SW480 (cell line): ENCODE results near the gene MPP2.

Source experiments
- DNase-seq: peaks from one replicate; pipeline ENCODE4 v3.0.0-alpha.2; 2016; ENCODE audit warnings: low spot score

MPP2 gene

GRCh38 chr17:43846221-43846712, 61.1 kb downstream of the MPP2 start:
- peak; percentile 57 for DNase-seq

GRCh38 chr17:43845766-43846165, 61.6 kb downstream of the MPP2 start:
- DNase-seq = no peak

GRCh38 chr17:43844241-43844640, 63.1 kb downstream of the MPP2 start:
- DNase-seq = no peak

- no peak for DNase-seq
Measured at GRCh38 chr17:43842975-43843325, 64.4 kb downstream of the MPP2 start.

- peak; percentile 61 for DNase-seq
Measured at GRCh38 chr17:43842091-43842974, 65.0 kb downstream of the MPP2 start.

- no peak for DNase-seq
Measured at GRCh38 chr17:43841282-43841681, 66.1 kb downstream of the MPP2 start.

GRCh38 chr17:43840814-43841213, 66.5 kb downstream of the MPP2 start:
- DNase-seq = peak; percentile 23

- peak; percentile 78 for DNase-seq
Measured at GRCh38 chr17:43839670-43840108, 67.6 kb downstream of the MPP2 start.

- no peak for DNase-seq
Measured at GRCh38 chr17:43834106-43834505, 73.2 kb downstream of the MPP2 start.

- DNase-seq = peak; percentile 66
Measured at GRCh38 chr17:43832976-43833829, 74.1 kb downstream of the MPP2 start, which contains the start of gene MPP3. Gene MPP3, minus strand, starts transcription at chr17:43833146. Its CDS starts 1,240 bp downstream, at chr17:43831906.

- DNase-seq = peak; percentile 57
Measured at GRCh38 chr17:43832168-43832975, 75.0 kb downstream of the MPP2 start.

- no peak for DNase-seq
Measured at GRCh38 chr17:43831633-43832032, 75.7 kb downstream of the MPP2 start.

GRCh38 chr17:43830510-43831140, 76.7 kb downstream of the MPP2 start:
- DNase-seq = no peak

GRCh38 chr17:43829738-43830137, 77.6 kb downstream of the MPP2 start:
- DNase-seq = no peak

- no peak for DNase-seq
Measured at GRCh38 chr17:43827596-43827995, 79.7 kb downstream of the MPP2 start.

- DNase-seq = no peak
Measured at GRCh38 chr17:43826206-43826605, 81.1 kb downstream of the MPP2 start.

- DNase-seq = no peak
Measured at GRCh38 chr17:43825567-43825966, 81.8 kb downstream of the MPP2 start.
